DOHH2 (cell line): ENCODE data around the gene KLHL2.

Source experiments
- CTCF ChIP-seq: fragments of 200-600 bp; sonication (generic); IDR thresholded peaks from one replicate; pipeline ENCODE4 v1.5.1; 2014; ENCODE audit warnings: antibody characterized with exemption, mild to moderate bottlenecking, low read depth, low read length; ENCODE audit not compliant: poor library complexity, severe bottlenecking
- EZH2phosphoT487 ChIP-seq: fragments of 200-600 bp; sonication (generic); IDR thresholded peaks from 2 replicates; pipeline ENCODE4 v1.6.1; 2017; ENCODE audit warnings: borderline replicate concordance, mild to moderate bottlenecking, antibody characterized with exemption, low read length, moderate library complexity, mixed read lengths

- TF ChIP-seq CTCF, result no peak
- no peak for TF ChIP-seq EZH2phosphoT487
Measured at GRCh38 chr4:165294907-165295306, 87.5 kb downstream of the KLHL2 start.
